NAMALWA (cell line): ENCODE results near the gene MAGI2.

Experiments used
- DNase-seq: peaks from one replicate; pipeline ENCODE4 v3.0.0-alpha.2; 2015; ENCODE audit warnings: low spot score

Gene MAGI2

GRCh38 chr7:78787854-78788253, 665.6 kb downstream of the MAGI2 start:
- no peak for DNase-seq

GRCh38 chr7:78786055-78786454, 667.4 kb downstream of the MAGI2 start:
- DNase-seq = no peak

- no peak for DNase-seq
These were observed 670.1 kb downstream of the MAGI2 start for GRCh38 chr7:78783179-78783962.

- no peak for DNase-seq
These were observed 672.9 kb downstream of the MAGI2 start for GRCh38 chr7:78780560-78780959.

GRCh38 chr7:78779788-78780187, 673.7 kb downstream of the MAGI2 start:
- DNase-seq = no peak

- DNase-seq = no peak
These were observed 675.6 kb downstream of the MAGI2 start for GRCh38 chr7:78777829-78778228.

- no peak for DNase-seq
These were observed 682.8 kb downstream of the MAGI2 start for GRCh38 chr7:78770422-78771410.

GRCh38 chr7:78769481-78770101, 683.9 kb downstream of the MAGI2 start:
- peak; percentile 10 for DNase-seq

- DNase-seq = no peak
These were observed 684.6 kb downstream of the MAGI2 start for GRCh38 chr7:78768859-78769258.

GRCh38 chr7:78765943-78766729, 687.3 kb downstream of the MAGI2 start:
- no peak for DNase-seq

- no peak for DNase-seq
These were observed 688.9 kb downstream of the MAGI2 start for GRCh38 chr7:78764571-78764970.

GRCh38 chr7:78762625-78763024, 690.8 kb downstream of the MAGI2 start:
- no peak for DNase-seq

GRCh38 chr7:78760620-78761355, 692.7 kb downstream of the MAGI2 start:
- DNase-seq = no peak

- DNase-seq = no peak
These were observed 700.9 kb downstream of the MAGI2 start for GRCh38 chr7:78752554-78752953.

- no peak for DNase-seq
These were observed 702.2 kb downstream of the MAGI2 start for GRCh38 chr7:78751253-78751652.

- no peak for DNase-seq
These were observed 704.3 kb downstream of the MAGI2 start for GRCh38 chr7:78749052-78749746.

- no peak for DNase-seq
These were observed 705.9 kb downstream of the MAGI2 start for GRCh38 chr7:78747592-78747991.

GRCh38 chr7:78746301-78746700, 707.2 kb downstream of the MAGI2 start:
- DNase-seq = no peak

- no peak for DNase-seq
These were observed 710.8 kb downstream of the MAGI2 start for GRCh38 chr7:78742694-78743093.

GRCh38 chr7:78736548-78736947, 716.9 kb downstream of the MAGI2 start:
- no peak for DNase-seq
